ENCODE results near the gene SND1. TPM values are rescaled to one million over a fixed set of nuclear protein-coding genes. Genes with fewer than 3 reads are reported as not detected.

The SND1 gene
- total RNA-seq, 1 donor from 2014 or later: 85.9 TPM

- Histone ChIP-seq H3K4me1 (no peaks in the 10 kb centered on the region), H3K4me3 (no peak overlapping the region), H3K9me3 (no peaks in the 10 kb centered on the region), H3K36me3 (no peaks in the 10 kb centered on the region), H3K27ac (no peak overlapping the region), H3K27me3 (no peaks in the 10 kb centered on the region)
- intact Hi-C loops (cut with DNase I): no loop called here
- TF ChIP-seq POLR2AphosphoS5 (IDR thresholded peaks at IDR 0.05; ENCODE audit: insufficient read depth in 1 of 2, low read depth in 1 of 2) (no peak), CTCF (IDR thresholded peaks at IDR 0.05) (no peak), POLR2A (IDR thresholded peaks at IDR 0.05) (no peak)
- no peak for DNase-seq (ENCODE audit: extremely low spot score in 2 of 2)
These were observed 355.3 kb downstream of the SND1 start for GRCh38 chr7:128007303-128007680.

- Histone ChIP-seq H3K9me3 (no peaks in the 10 kb centered on the region), H3K36me3 (no peaks in the 10 kb centered on the region), H3K4me1 (no peaks in the 10 kb centered on the region), H3K4me3 (no peak overlapping the region), H3K27me3 (no peaks in the 10 kb centered on the region), H3K27ac (no peak overlapping the region)
- no peak for TF ChIP-seq CTCF (IDR thresholded peaks at IDR 0.05)
- TF ChIP-seq POLR2A (IDR thresholded peaks at IDR 0.05): no peak
- no peak for TF ChIP-seq POLR2AphosphoS5 (IDR thresholded peaks at IDR 0.05; ENCODE audit: insufficient read depth in 1 of 2, low read depth in 1 of 2)
- intact Hi-C loops (cut with DNase I): no loop called here
- no peak for DNase-seq (ENCODE audit: extremely low spot score in 2 of 2)
These were observed 356.1 kb downstream of the SND1 start for GRCh38 chr7:128008141-128008540.

- H3K4me1 ChIP-seq: no peaks in the 10 kb centered on the region
These were observed 356.8 kb downstream of the SND1 start for GRCh38 chr7:128008744-128009143.

GRCh38 chr7:128010391-128011127 lies 358.6 kb downstream of the SND1 start:
- Histone ChIP-seq H3K27ac (no peak overlapping the region), H3K9me3 (no peaks in the 10 kb centered on the region), H3K4me3 (no peak overlapping the region), H3K36me3 (no peaks in the 10 kb centered on the region), H3K27me3 (no peaks in the 10 kb centered on the region), H3K4me1 (peaks cover 7% of the 10 kb centered on the region)
- TF ChIP-seq POLR2AphosphoS5 (IDR thresholded peaks at IDR 0.05; ENCODE audit: insufficient read depth in 1 of 2, low read depth in 1 of 2) (no peak), POLR2A (IDR thresholded peaks at IDR 0.05) (no peak), CTCF (IDR thresholded peaks at IDR 0.05) (no peak)
- no peak for DNase-seq (ENCODE audit: extremely low spot score in 2 of 2)
- intact Hi-C loops (cut with DNase I): no loop called here

More at GRCh38 chr7:128008744-128009143, 356.8 kb downstream of the SND1 start:
- Histone ChIP-seq H3K4me3 (no peak overlapping the region), H3K9me3 (no peaks in the 10 kb centered on the region), H3K27me3 (no peaks in the 10 kb centered on the region), H3K36me3 (no peaks in the 10 kb centered on the region), H3K27ac (no peak overlapping the region)
- intact Hi-C loops (cut with DNase I): no loop called here
- DNase-seq (ENCODE audit: extremely low spot score in 2 of 2): no peak
- TF ChIP-seq CTCF (IDR thresholded peaks at IDR 0.05) (no peak), POLR2A (IDR thresholded peaks at IDR 0.05) (no peak), POLR2AphosphoS5 (IDR thresholded peaks at IDR 0.05; ENCODE audit: insufficient read depth in 1 of 2, low read depth in 1 of 2) (no peak)

GRCh38 chr7:128011131-128011661 lies 359.2 kb downstream of the SND1 start:
- no peak overlapping the region for H3K27ac ChIP-seq
- TF ChIP-seq POLR2A (IDR thresholded peaks at IDR 0.05) (no peak), CTCF (IDR thresholded peaks at IDR 0.05) (no peak), POLR2AphosphoS5 (IDR thresholded peaks at IDR 0.05; ENCODE audit: insufficient read depth in 1 of 2, low read depth in 1 of 2) (no peak)
- H3K9me3 ChIP-seq: no peaks in the 10 kb centered on the region
- H3K4me1 ChIP-seq: peaks cover 7% of the 10 kb centered on the region
- H3K36me3 ChIP-seq: no peaks in the 10 kb centered on the region
- intact Hi-C loops (cut with DNase I): no loop called here
- H3K27me3 ChIP-seq: no peaks in the 10 kb centered on the region
- no peak for DNase-seq (ENCODE audit: extremely low spot score in 2 of 2)
- no peak overlapping the region for H3K4me3 ChIP-seq

Data from vagina (tissue), 2 donors.